PC-3 (cell line): ENCODE data around the gene FBXO17. TPM values are rescaled to one million over a fixed set of nuclear protein-coding genes. Genes with fewer than 3 reads are reported as not detected.

ENCODE experiments used
- ATAC-seq: fragments of 200-7000 bp; cut with Tn5 transposase; 2 replicates; pipeline ENCODE4 v1.9.1; 2020; ENCODE audit warnings: mild to moderate bottlenecking, moderate library complexity
- BruUV-seq: library from RNA; stranded (reverse); fragments of 400-500 nt; replicated peaks from 2 replicates; lab custom pipeline; 2021; lab: Mats Ljungman, UMichigan
- CTCF ChIA-PET: fragments of 300-600 bp; sonication (Branson Sonifier 250); formaldehyde crosslinking; loops from one replicate; lab custom pipeline; 2022; ENCODE audit warnings: antibody characterized with exemption; lab: Charles Lee
- POLR2A ChIA-PET: fragments of 300-600 bp; sonication (Branson Sonifier 250); formaldehyde crosslinking; loops from one replicate; lab custom pipeline; 2022; ENCODE audit warnings: antibody characterized with exemption; ENCODE audit not compliant: unreplicated experiment; lab: Charles Lee
- DNase-seq: peaks from one replicate; pipeline ENCODE4 v3.0.0-alpha.2; 2015
- H2AFZ ChIP-seq: fragments of 300-600 bp; sonication (generic); 2 replicates; pipeline ENCODE4 v1.6.0; 2016; ENCODE audit warnings: antibody characterized with exemption, low read length
- H3F3A ChIP-seq: fragments of 300-600 bp; sonication (generic); one replicate; pipeline ENCODE4 v1.6.0; 2017; ENCODE audit warnings: antibody characterized with exemption, low read length, control low read depth, mild to moderate bottlenecking; ENCODE audit not compliant: unreplicated experiment
- H3K27ac ChIP-seq: fragments of 300-600 bp; sonication (generic); 2 replicates; pipeline ENCODE4 v1.5.1; 2016; ENCODE audit warnings: mild to moderate bottlenecking, low read length
- H3K27me3 ChIP-seq: fragments of 300-600 bp; sonication (generic); 2 replicates; pipeline ENCODE4 v1.6.1; 2016; ENCODE audit warnings: low read length, mixed read lengths
- H3K36me3 ChIP-seq: fragments of 300-600 bp; sonication (generic); 2 replicates; pipeline ENCODE4 v1.6.1; 2016; ENCODE audit warnings: low read depth, mixed run types, low read length, mixed read lengths
- H3K4me1 ChIP-seq: fragments of 300-600 bp; sonication (generic); 2 replicates; pipeline ENCODE4 v1.5.1; 2016; ENCODE audit warnings: low read length; ENCODE audit not compliant: insufficient read depth
- H3K4me2 ChIP-seq: fragments of 300-600 bp; sonication (generic); 2 replicates; pipeline ENCODE4 v1.6.0; 2016; ENCODE audit warnings: low read length
- H3K4me3 ChIP-seq: fragments of 300-600 bp; sonication (generic); 2 replicates; pipeline ENCODE4 v1.5.1; 2016; ENCODE audit warnings: mild to moderate bottlenecking, low read length, mixed read lengths
- H3K79me2 ChIP-seq: fragments of 300-600 bp; sonication (generic); 2 replicates; pipeline ENCODE4 v1.6.1; 2017; ENCODE audit warnings: low read length, mixed read lengths
- H3K9ac ChIP-seq: fragments of 300-600 bp; sonication (generic); 2 replicates; pipeline ENCODE4 v1.6.0; 2016; ENCODE audit warnings: mild to moderate bottlenecking, low read length
- H3K9me2 ChIP-seq: fragments of 300-600 bp; sonication (generic); replicated peaks from 2 replicates; pipeline ENCODE4 v1.6.1; 2016; ENCODE audit warnings: mixed run types, low read length, mixed read lengths
- H3K9me3 ChIP-seq: fragments of 300-600 bp; sonication (generic); 2 replicates; pipeline ENCODE4 v1.6.1; 2016; ENCODE audit warnings: low read length, mixed read lengths
- H4K20me1 ChIP-seq: fragments of 300-600 bp; sonication (generic); 2 replicates; pipeline ENCODE4 v1.6.1; 2016; ENCODE audit warnings: low read length, mixed read lengths
- EZH2 ChIP-seq: fragments of 300-600 bp; sonication (generic); IDR thresholded peaks from one replicate; pipeline ENCODE4 v1.6.1; 2017; ENCODE audit warnings: antibody characterized with exemption, mild to moderate bottlenecking, low read length; ENCODE audit not compliant: unreplicated experiment
- EZH2phosphoT487 ChIP-seq: fragments of 300-600 bp; sonication (generic); IDR thresholded peaks from 2 replicates; pipeline ENCODE4 v1.6.1; 2018; ENCODE audit warnings: mild to moderate bottlenecking, antibody characterized with exemption, low read length, borderline replicate concordance
- intact Hi-C: fragments of 100-400 bp; cut with micrococcal nuclease; formaldehyde crosslinking; loops from 2 replicates; pipeline ENCODE4 v1.9.0; 2023
- total RNA-seq: library from RNA; depleted of rRNA; stranded (reverse); fragments of >200 nt; gene quantifications from 2 replicates; pipeline ENCODE4 v1.2.3, GENCODE V29; 2014; rRNA removed
- TF ChIP-seq, protein P1 (sequence below): fragments of 300-600 bp; sonication (generic); conservative IDR thresholded peaks from 2 replicates; pipeline ENCODE4 v1.5.1; 2017; ENCODE audit warnings: antibody characterized with exemption, low read depth, mild to moderate bottlenecking, low read length

FBXO17 gene
- total RNA-seq, 1 experiment from 2014 or later: not detected

DNA sequence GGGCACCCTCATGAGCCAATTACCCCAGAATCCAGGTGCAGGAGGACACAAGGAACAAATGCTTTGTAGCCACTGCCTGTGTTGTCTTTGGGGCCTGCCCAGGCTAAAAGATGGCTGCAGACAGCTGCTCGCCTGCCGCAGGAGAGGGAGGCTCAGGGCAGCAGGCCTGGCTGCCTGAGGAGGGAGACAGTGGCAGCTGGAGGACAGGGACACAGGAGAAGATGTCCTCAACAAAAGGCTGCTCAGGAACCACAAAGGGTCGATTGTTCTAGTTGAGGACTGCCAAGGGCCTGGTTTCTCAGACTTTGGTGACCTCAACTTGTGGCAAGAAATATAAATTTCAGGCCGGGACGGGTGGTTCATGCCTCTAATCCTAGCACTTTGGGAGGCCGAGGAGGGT, 83.8 kb downstream of the FBXO17 start:
- Histone ChIP-seq H3K9ac (no peak overlapping the region), H3K27me3 (no peaks in the 10 kb centered on the region), H2AFZ (no peak overlapping the region), H3K4me1 (no peaks in the 10 kb centered on the region), H3K79me2 (no peaks in the 10 kb centered on the region), H3K27ac (no peak overlapping the region), H3F3A (no peaks in the 10 kb centered on the region), H3K9me2 (no peaks in the 10 kb centered on the region), H3K4me2 (no peak overlapping the region), H3K9me3 (no peaks in the 10 kb centered on the region), H4K20me1 (no peaks in the 10 kb centered on the region), H3K4me3 (no peak overlapping the region), H3K36me3 (no peaks in the 10 kb centered on the region)
- DNase-seq (no peak), ATAC-seq (no peak)
- TF ChIP-seq, protein P1, sequence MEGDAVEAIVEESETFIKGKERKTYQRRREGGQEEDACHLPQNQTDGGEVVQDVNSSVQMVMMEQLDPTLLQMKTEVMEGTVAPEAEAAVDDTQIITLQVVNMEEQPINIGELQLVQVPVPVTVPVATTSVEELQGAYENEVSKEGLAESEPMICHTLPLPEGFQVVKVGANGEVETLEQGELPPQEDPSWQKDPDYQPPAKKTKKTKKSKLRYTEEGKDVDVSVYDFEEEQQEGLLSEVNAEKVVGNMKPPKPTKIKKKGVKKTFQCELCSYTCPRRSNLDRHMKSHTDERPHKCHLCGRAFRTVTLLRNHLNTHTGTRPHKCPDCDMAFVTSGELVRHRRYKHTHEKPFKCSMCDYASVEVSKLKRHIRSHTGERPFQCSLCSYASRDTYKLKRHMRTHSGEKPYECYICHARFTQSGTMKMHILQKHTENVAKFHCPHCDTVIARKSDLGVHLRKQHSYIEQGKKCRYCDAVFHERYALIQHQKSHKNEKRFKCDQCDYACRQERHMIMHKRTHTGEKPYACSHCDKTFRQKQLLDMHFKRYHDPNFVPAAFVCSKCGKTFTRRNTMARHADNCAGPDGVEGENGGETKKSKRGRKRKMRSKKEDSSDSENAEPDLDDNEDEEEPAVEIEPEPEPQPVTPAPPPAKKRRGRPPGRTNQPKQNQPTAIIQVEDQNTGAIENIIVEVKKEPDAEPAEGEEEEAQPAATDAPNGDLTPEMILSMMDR: no peak
- no peak for TF ChIP-seq EZH2phosphoT487
- no peak for TF ChIP-seq EZH2
- CTCF ChIA-PET: no interaction called here
- no TSS peak for BruUV-seq
- intact Hi-C loops: no loop called here
- POLR2A ChIA-PET: no interaction called here

Other genes starting within 250 kb of the FBXO17 start
- gene CAPN12, start 231.3 kb downstream of the FBXO17 start, total RNA-seq: 3.8 and 5.5 TPM in 2 replicates
- gene LGALS7, start 202.2 kb downstream of the FBXO17 start, total RNA-seq: not detected in 2 replicates
- not detected in 2 replicates for gene LGALS7B, start 186.5 kb downstream of the FBXO17 start, total RNA-seq
- gene LGALS4, start 162.8 kb downstream of the FBXO17 start, total RNA-seq: 0.51 TPM in 1 of 2 replicates, not detected in the other
- 41.8 and 78.9 TPM in 2 replicates for gene ECH1, start 143.9 kb downstream of the FBXO17 start, total RNA-seq
- 315 and 331 TPM in 2 replicates for gene HNRNPL, start 125.8 kb downstream of the FBXO17 start, total RNA-seq
- gene RINL, start 97.5 kb downstream of the FBXO17 start, total RNA-seq: 1.2 and 3.2 TPM in 2 replicates
- gene SIRT2, start 76.1 kb downstream of the FBXO17 start, total RNA-seq: 37.9 and 55.2 TPM in 2 replicates
- gene NFKBIB, start 75.8 kb downstream of the FBXO17 start, total RNA-seq: 43.7 and 44.9 TPM in 2 replicates
- 0.26 TPM in 1 of 2 replicates, not detected in the other for gene CCER2, start 63.6 kb downstream of the FBXO17 start, total RNA-seq
- gene SARS2, start 45.0 kb downstream of the FBXO17 start, total RNA-seq: 26.7 and 28.3 TPM in 2 replicates
- gene MRPS12, start 44.8 kb downstream of the FBXO17 start, total RNA-seq: 143 and 156 TPM in 2 replicates
- gene FBXO27, start 56.8 kb upstream of the FBXO17 start, total RNA-seq: 7.1 and 16.5 TPM in 2 replicates
- 3.4 and 5.0 TPM in 2 replicates for gene ACP7, start 108.6 kb upstream of the FBXO17 start, total RNA-seq
- 13.5 and 16.2 TPM in 2 replicates for gene PAK4, start 150.0 kb upstream of the FBXO17 start, total RNA-seq
- 2.2 and 6.2 TPM in 2 replicates for gene NCCRP1, start 221.2 kb upstream of the FBXO17 start, total RNA-seq
- not detected in 2 replicates for gene SYCN, start 228.5 kb upstream of the FBXO17 start, total RNA-seq